ENCODE measurements around the gene BBLN. TPM values are rescaled to one million over a fixed set of nuclear protein-coding genes. Genes with fewer than 3 reads are reported as not detected.

Gene BBLN
- total and polyA plus RNA-seq, 2 of the 4 experiments (the other 2 are of a cell fraction) = 25.1 to 103 TPM

DNA sequence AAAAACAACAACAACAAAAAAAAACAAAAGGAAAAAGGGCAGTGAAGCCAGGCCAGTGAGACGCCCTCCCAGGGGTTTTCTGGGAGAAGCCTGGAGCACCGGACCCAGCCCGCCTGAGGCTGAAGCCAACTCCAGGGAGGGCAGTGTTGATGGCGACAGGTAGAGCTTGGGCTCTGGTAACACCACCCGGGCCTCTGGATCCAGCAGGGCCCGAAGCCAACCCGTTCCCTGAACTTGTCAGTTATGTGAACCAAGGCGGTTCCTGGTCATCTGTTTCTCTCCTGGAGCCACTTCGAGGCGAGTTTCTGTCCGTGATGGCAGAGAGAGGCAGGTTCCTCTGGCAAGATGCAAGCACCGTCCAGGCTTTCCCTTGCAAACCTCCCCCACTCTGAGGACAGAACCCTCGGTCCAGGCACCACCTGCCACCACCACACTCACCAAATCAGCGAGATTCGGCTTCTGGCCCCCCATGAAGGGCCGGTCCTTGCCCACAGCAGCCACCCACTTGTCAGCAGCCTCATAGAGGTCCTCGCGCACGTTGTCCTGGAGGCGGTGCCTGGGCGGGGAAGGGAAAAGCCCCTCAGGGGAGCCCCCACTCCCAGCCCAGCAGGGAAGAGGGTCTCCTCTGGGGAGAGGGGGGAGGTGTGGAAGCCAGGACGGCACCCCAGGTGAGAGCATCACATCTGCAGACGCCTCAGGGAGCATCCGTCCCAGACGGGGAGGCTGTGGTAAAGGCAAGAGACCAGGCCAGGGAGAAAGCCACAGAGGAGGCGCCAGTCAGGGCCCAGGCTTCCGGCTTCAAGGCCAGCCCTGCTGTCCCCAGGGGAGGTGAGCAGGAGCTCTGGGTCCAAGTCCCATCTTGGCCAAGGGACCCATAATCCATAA, 37.9 kb upstream of the BBLN start:
- in situ Hi-C loops (cut with MboI; ENCODE audit: low sequenced_read_pairs) = no loop called here
- Histone ChIP-seq H3K4me3 (ENCODE audit: insufficient read depth, low read depth, low read length) (no peak overlapping the region), H3K9ac (ENCODE audit: low read depth, low read length) (no peak overlapping the region), H3K79me1 (ENCODE audit: low read depth in 1 of 2, low read length in 2 of 2) (peaks cover 8 to 27% of the 10 kb centered on the region in 2 experiments; a peak in 3 of 4 replicates), H4K5ac (ENCODE audit: low read depth, low read length) (no peak overlapping the region), H2AK5ac (ENCODE audit: low read depth, low read length) (no peak overlapping the region), H4K8ac (ENCODE audit: low read depth in 2 of 2, low read length in 2 of 2) (no peak overlapping the region), H2BK15ac (ENCODE audit: low read depth, low read length) (no peak overlapping the region), H3K14ac (replicated peaks; ENCODE audit: low read depth, low read length) (no peak overlapping the region), H3K4ac (ENCODE audit: low read depth, low read length) (no peak overlapping the region), H3K56ac (ENCODE audit: extremely low read depth, insufficient read depth, low read length) (no peak overlapping the region), H3K9me1 (ENCODE audit: insufficient read depth, low read length) (peaks cover 4% of the 10 kb centered on the region), H3K27me3 (ENCODE audit: control insufficient read depth, insufficient read depth, low read length) (no peaks in the 10 kb centered on the region), H3K27ac (ENCODE audit: insufficient read depth, low read length) (no peak overlapping the region), H3K4me2 (ENCODE audit: low read depth, low read length) (no peak overlapping the region), H3K36me3 (ENCODE audit: control insufficient read depth, insufficient read depth, low read length) (peaks cover 24% of the 10 kb centered on the region), H2BK5ac (ENCODE audit: low read depth, low read length, poor library complexity, severe bottlenecking) (no peak overlapping the region), H3K18ac (ENCODE audit: low read depth, low read length) (no peak overlapping the region), H2BK20ac (ENCODE audit: low read depth, low read length) (no peak overlapping the region), H4K91ac (ENCODE audit: insufficient read depth, low read depth, low read length) (no peak overlapping the region), H2AK9ac (replicated peaks; ENCODE audit: low read depth, low read length, poor library complexity) (no peak overlapping the region), H3K4me1 (ENCODE audit: control insufficient read depth, insufficient read depth, low read length) (peaks cover 6% of the 10 kb centered on the region; the same call in 1 of the 2 replicates), H3K9me3 (ENCODE audit: control insufficient read depth, insufficient read depth, low read length) (no peaks in the 10 kb centered on the region), H4K20me1 (ENCODE audit: insufficient read depth, low read length) (peaks cover 17% of the 10 kb centered on the region; the same call in 1 of the 2 replicates), H2BK120ac (ENCODE audit: low read depth, low read length) (no peak overlapping the region), H2AFZ (replicated peaks; ENCODE audit: low read length, poor library complexity) (no peak overlapping the region), H3K23ac (ENCODE audit: low read depth, low read length) (no peak overlapping the region)
- intact Hi-C loops (cut with micrococcal nuclease) = no loop called here
- no TSS peak for BruUV-seq (replicated peaks)
- dilution Hi-C loops (cut with HindIII; ENCODE audit: low sequenced_read_pairs, unreplicated experiment) = no loop called here
- ChIA-PET POLR2A (ENCODE audit: unreplicated experiment) (interaction anchor here (0.5 kb wide), 1 partner anchor 302 kb away, joined by 6 read pairs; no protein-coding TSS in a partner anchor), CTCF (no interaction called here)
- WGBS, 2 experiments (ENCODE audit: extremely low coverage in 2 of 2, insufficient read length in 1 of 2) = 94% methylated on average over 12 of the region's 27 CpGs; no CpG with 5 or more reads in 1 of the 2 experiments
- ATAC-seq (ENCODE audit: low read depth) (no peak), DNase-seq (no peak)
- TF ChIP-seq FOS (IDR thresholded peaks at IDR 0.05; ENCODE audit: low read depth, low read length) = no peak
- TF ChIP-seq, protein P1, sequence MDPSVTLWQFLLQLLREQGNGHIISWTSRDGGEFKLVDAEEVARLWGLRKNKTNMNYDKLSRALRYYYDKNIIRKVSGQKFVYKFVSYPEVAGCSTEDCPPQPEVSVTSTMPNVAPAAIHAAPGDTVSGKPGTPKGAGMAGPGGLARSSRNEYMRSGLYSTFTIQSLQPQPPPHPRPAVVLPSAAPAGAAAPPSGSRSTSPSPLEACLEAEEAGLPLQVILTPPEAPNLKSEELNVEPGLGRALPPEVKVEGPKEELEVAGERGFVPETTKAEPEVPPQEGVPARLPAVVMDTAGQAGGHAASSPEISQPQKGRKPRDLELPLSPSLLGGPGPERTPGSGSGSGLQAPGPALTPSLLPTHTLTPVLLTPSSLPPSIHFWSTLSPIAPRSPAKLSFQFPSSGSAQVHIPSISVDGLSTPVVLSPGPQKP (IDR thresholded peaks at IDR 0.05; ENCODE audit: borderline replicate concordance, low read depth, low read length) = no peak
- no peak for TF ChIP-seq RCOR1 (IDR thresholded peaks at IDR 0.05; ENCODE audit: insufficient replicate concordance, low read length)
- TF ChIP-seq MAFK (IDR thresholded peaks at IDR 0.05; ENCODE audit: low read depth, low read length) = no peak
- no peak for TF ChIP-seq SMC3 (IDR thresholded peaks at IDR 0.05; ENCODE audit: low read depth, low read length)
- TF ChIP-seq CHD1 (IDR thresholded peaks at IDR 0.05; ENCODE audit: low read depth, low read length) = no peak
- no peak for TF ChIP-seq RAD21 (IDR thresholded peaks at IDR 0.05; ENCODE audit: low read length)
- no peak for TF ChIP-seq BHLHE40 (IDR thresholded peaks at IDR 0.05; ENCODE audit: low read depth, low read length)
- TF ChIP-seq, protein P2, sequence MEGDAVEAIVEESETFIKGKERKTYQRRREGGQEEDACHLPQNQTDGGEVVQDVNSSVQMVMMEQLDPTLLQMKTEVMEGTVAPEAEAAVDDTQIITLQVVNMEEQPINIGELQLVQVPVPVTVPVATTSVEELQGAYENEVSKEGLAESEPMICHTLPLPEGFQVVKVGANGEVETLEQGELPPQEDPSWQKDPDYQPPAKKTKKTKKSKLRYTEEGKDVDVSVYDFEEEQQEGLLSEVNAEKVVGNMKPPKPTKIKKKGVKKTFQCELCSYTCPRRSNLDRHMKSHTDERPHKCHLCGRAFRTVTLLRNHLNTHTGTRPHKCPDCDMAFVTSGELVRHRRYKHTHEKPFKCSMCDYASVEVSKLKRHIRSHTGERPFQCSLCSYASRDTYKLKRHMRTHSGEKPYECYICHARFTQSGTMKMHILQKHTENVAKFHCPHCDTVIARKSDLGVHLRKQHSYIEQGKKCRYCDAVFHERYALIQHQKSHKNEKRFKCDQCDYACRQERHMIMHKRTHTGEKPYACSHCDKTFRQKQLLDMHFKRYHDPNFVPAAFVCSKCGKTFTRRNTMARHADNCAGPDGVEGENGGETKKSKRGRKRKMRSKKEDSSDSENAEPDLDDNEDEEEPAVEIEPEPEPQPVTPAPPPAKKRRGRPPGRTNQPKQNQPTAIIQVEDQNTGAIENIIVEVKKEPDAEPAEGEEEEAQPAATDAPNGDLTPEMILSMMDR (conservative IDR thresholded peaks at IDR 0.05; ENCODE audit: low read depth, low read length) = no peak
